NB4 (cell line): Measurements from ENCODE around the gene CRAMP1.

Experiments used
- DNase-seq: peaks from one replicate; pipeline ENCODE4 v3.0.0; 2010; ENCODE audit warnings: low read depth
- H3K4me3 ChIP-seq: one replicate; pipeline ENCODE4 v1.5.1; 2011; ENCODE audit warnings: mild to moderate bottlenecking, low read depth, low read length, moderate library complexity
- MYC ChIP-seq: IDR thresholded peaks from 2 replicates; pipeline ENCODE4 v1.6.1; 2011; ENCODE audit warnings: low read depth, low read length
- POLR2A ChIP-seq: IDR thresholded peaks from 2 replicates; pipeline ENCODE4 v1.6.1; 2011; ENCODE audit warnings: mild to moderate bottlenecking; ENCODE audit not compliant: insufficient read length; ENCODE audit errors: extremely low read depth
- TF ChIP-seq, protein P1 (sequence below): IDR thresholded peaks from 2 replicates; pipeline ENCODE4 v1.6.1; 2011; ENCODE audit warnings: low read depth, low read length
- TF ChIP-seq, protein P2 (sequence below): IDR thresholded peaks from one replicate; pipeline ENCODE4 v1.5.1; 2012; ENCODE audit warnings: low read depth, low read length

The CRAMP1 gene

DNA sequence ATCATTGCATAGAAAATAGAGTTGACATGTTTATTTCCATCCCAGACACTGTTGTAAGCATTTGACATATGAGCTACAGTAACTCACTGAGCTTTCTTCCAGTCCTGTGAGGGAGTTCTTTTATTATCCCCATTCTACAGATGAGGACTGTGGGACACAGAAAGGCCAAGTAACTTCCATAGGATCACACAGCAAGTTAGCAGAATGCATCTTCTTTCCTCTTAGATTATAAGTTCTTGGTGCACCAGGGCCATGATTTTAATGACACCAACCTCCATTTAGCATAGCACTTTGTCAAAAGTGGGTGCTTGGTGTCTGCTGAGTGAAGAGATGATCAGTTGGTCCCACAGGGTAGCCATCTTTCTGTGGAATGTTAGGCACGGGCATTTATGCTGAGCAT is 78.7 kb downstream of the CRAMP1 start:
- DNase-seq: no peak
- H3K4me3 ChIP-seq: no peak overlapping the region
- TF ChIP-seq MYC: no peak
- TF ChIP-seq, protein P1, sequence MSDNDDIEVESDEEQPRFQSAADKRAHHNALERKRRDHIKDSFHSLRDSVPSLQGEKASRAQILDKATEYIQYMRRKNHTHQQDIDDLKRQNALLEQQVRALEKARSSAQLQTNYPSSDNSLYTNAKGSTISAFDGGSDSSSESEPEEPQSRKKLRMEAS: no peak
- TF ChIP-seq POLR2A: no peak
- TF ChIP-seq, protein P2, sequence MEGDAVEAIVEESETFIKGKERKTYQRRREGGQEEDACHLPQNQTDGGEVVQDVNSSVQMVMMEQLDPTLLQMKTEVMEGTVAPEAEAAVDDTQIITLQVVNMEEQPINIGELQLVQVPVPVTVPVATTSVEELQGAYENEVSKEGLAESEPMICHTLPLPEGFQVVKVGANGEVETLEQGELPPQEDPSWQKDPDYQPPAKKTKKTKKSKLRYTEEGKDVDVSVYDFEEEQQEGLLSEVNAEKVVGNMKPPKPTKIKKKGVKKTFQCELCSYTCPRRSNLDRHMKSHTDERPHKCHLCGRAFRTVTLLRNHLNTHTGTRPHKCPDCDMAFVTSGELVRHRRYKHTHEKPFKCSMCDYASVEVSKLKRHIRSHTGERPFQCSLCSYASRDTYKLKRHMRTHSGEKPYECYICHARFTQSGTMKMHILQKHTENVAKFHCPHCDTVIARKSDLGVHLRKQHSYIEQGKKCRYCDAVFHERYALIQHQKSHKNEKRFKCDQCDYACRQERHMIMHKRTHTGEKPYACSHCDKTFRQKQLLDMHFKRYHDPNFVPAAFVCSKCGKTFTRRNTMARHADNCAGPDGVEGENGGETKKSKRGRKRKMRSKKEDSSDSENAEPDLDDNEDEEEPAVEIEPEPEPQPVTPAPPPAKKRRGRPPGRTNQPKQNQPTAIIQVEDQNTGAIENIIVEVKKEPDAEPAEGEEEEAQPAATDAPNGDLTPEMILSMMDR: no peak

DNA sequence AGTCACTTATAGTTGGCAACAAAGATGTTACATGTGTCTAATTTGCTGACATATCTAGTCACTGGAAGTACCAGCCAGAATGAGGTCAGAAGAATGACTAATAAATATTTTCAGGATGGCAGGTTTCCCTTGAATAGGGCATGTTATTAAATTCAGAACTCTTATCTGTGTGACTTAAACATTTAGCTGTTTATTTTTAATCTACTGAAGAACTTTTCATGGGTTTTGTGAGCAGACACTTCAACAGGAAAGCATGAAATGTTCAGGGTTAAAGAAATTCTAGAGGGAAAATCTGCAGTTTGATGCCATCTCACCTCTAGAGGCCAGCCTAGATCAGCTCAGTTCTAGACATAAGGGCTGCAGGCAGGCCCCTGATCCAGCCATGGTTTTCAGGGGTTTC is 79.1 kb downstream of the CRAMP1 start:
- TF ChIP-seq, protein P2: no peak
- TF ChIP-seq MYC (no peak), POLR2A (no peak)
- TF ChIP-seq, protein P1: no peak
- H3K4me3 ChIP-seq: no peak overlapping the region
- DNase-seq: no peak

DNA sequence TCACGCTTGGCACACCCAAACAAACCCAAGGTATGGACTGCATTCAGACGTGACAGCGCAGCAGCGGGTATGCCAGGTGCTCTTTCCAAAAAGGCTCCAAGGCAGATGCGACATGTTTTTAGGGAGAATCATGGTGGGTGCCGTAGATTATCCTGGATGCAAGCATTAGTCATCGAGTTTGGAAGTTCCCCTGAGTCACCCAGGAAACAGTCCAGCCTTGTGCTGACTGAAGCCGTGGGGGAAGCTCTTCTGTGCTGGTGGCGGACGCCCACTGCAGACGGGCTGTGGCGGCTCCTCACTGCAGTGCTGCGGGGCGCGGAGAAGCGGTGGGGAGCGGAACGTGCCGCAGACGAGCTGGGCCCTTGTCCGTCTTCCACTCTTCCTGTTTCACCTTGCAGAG is 79.8 kb downstream of the CRAMP1 start:
- DNase-seq: no peak
- TF ChIP-seq, protein P1: no peak
- H3K4me3 ChIP-seq: no peak overlapping the region

- TF ChIP-seq, protein P2: no peak
- TF ChIP-seq, protein P1: no peak
- TF ChIP-seq MYC: no peak
- no peak for TF ChIP-seq POLR2A
- DNase-seq: no peak
- H3K4me3 ChIP-seq: no peak overlapping the region
Measured at GRCh38 chr16:1696863-1697262, 84.7 kb downstream of the CRAMP1 start.

GRCh38 chr16:1698680-1699079 is 86.5 kb downstream of the CRAMP1 start:
- TF ChIP-seq, protein P2: no peak
- no peak for TF ChIP-seq MYC
- TF ChIP-seq, protein P1: no peak
- DNase-seq: no peak
- H3K4me3 ChIP-seq: no peak overlapping the region

DNA sequence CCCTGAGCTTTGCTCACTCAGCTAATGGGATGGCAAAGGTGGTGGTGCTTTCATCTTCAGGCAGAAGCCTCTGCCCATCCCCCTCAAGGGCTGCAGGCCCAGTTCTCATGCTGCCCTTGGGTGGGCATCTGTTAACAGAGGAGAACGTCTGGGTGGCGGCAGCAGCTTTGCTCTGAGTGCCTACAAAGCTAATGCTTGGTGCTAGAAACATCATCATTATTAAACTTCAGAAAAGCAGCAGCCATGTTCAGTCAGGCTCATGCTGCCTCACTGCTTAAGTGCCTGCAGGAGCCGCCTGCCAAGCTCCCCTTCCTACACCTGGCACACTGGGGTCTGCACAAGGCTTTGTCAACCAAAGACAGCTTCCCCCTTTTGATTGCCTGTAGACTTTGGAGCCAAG is 88.1 kb downstream of the CRAMP1 start:
- DNase-seq: no peak
- H3K4me3 ChIP-seq: no peak overlapping the region

More for the DNA sequence above, 88.1 kb downstream of the CRAMP1 start:
- TF ChIP-seq, protein P2: no peak
